HuH-7 (cell line): ENCODE results near the gene BBC3.
"Not testable (repeated sequence)": the region's sequence is repeated elsewhere in the genome, so short reads cannot be mapped to it uniquely, and the experiment has no call there.

Experiments
- DNase-seq: peaks from one replicate; pipeline ENCODE4 v3.0.0; 2011; ENCODE audit warnings: low spot score

The BBC3 gene, protein sequence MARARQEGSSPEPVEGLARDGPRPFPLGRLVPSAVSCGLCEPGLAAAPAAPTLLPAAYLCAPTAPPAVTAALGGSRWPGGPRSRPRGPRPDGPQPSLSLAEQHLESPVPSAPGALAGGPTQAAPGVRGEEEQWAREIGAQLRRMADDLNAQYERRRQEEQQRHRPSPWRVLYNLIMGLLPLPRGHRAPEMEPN

GRCh38 chr19:47230921-47231214, at the start of gene BBC3:
Gene BBC3 (minus strand): TSS chr19:47231199. CDS start chr19:47228431, 2,768 bp downstream.
- no peak for DNase-seq

DNA sequence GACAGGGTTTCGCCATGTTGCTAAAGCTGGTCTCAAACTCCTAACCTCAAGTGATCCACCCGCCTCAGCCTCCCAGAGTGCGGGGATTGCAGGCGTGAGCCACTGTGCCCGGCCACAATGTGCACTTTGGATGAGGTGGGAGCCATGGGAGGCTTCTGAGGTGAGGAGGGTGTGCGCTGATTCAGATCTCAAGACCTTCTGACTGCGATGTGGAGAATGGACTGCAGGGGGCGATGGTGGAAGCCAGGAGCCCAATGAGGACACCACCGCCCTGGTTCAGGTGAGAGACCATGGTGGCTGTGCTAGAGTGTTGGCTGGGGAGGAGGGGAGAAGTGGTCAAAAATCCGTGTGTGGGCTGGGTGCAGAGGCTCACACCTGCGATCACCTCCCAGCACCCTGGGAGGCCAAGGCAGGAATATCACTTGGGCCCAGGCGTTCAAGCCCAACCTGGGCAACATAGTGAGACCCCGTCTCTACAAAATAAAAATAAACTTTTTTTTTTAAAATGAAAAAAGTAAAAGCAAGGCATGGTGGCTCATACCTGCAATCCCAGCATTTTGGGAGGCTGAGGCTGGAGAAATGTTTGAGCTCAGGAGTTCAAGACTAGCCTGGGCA, 49.3 kb upstream of the BBC3 start:
- DNase-seq, result peak; percentile 64

DNA sequence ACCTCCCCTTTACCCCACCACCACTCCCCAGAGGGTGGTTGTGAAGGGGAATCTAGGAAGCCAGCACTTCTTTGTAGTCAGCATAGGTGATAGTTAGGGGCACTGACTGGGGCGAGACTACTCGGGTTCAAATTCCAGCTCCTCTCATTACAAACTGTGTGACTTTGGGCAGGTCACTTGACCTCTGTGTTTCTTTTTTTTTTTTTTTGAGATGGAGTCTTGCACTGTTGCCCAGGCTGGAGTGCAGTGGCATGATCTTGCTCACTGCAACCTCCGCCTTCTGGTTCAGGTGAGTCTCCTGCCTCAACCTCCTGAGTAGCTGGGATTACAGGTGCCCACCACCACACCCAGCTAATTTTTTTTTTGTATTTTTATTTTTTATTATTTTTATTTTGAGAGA, 45.5 kb upstream of the BBC3 start:
- not testable (repeated sequence) for DNase-seq

- no peak for DNase-seq
These were observed 44.9 kb upstream of the BBC3 start for GRCh38 chr19:47275791-47276461.

DNA sequence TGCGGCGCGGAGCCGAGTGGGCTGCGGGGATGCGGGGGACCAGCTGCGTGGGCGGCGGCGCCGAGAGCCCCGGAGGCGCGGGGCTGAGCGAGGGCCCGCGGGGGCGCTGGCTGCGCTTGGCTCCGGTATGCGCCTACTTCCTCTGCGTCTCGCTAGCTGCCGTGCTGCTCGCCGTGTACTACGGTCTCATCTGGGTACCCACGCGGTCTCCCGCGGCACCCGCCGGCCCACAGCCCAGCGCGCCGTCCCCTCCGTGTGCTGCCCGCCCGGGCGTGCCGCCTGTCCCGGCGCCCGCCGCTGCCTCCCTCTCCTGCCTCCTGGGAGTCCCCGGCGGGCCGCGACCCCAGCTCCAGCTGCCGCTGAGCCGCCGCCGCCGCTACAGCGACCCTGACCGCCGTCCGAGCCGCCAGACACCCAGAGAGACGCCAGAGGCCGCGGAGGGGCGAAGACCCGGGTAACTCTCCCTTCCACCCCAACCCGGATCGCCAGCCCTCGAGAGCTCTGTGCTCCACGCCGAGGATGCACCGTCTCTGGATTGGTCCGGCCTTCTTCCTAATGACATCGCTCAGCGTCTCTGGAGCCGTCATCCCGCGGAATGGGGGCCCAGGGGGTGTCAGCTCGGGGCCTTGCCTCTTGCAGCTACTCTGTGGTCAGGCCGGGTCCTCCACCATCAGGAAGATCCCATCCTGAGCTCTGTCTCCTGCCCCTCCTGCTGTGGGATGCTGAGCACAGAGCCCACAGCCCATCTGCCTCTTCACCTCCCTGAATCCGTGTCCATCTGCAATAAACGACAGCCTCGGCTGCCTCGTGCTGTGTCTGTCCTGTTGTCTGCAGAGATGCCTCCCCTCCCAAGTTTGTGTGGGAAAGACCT, 44.1 kb upstream of the BBC3 start:
- no peak for DNase-seq

- DNase-seq, result peak; percentile 91
These were observed 43.3 kb upstream of the BBC3 start, which contains the start of gene INAFM1 for GRCh38 chr19:47274071-47274890. Gene INAFM1 (plus strand): TSS chr19:47274885. CDS start chr19:47274920, 35 bp downstream.

GRCh38 chr19:47273313-47274070, 42.5 kb upstream of the BBC3 start:
- DNase-seq, result peak; percentile 97

- DNase-seq, result peak; percentile 59
These were observed 41.7 kb upstream of the BBC3 start for GRCh38 chr19:47272448-47273312.

GRCh38 chr19:47271949-47272348, 41.0 kb upstream of the BBC3 start:
- no peak for DNase-seq

DNA sequence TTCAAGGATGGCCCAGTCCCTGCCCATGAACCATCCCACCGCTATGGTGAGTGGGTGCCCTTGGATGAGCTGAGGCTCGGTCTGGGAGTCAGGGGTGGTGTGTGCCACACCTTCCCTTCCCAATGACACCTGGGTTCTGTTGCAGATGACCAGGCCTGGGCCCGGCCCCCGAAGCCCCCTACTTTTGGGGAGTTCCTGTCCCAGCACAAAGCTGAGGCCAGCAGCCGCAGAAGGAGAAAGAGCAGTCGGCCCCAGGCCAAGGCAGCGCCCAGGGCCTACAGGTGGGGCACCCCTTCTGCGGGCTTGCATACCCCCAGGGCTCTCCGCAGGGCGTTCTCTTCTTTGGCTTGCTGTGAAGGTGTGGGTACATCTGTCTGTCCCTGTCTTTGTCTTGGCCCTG, 39.4 kb upstream of the BBC3 start:
- no peak for DNase-seq

- DNase-seq, result no peak
These were observed 38.6 kb upstream of the BBC3 start for GRCh38 chr19:47269596-47269995.

DNA sequence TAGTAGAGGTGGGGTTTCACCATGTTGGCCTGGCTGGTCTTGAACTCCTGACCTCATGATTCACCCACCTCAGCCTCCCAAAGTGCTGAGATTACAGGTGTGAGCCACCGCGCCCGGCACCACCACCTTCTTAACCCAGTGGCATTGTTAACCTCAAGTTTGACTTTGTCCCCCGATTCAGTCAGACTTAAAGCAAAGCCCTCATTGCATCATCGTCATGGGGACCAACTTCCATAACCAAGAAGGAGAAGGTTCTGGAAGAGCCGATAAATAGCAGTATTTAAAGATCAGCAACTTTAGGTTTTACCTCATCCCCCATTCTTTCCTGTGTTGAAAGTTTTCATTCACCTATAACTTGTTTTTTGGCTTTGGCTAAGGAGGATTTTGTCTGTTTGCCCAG, 37.0 kb upstream of the BBC3 start:
- DNase-seq, result no peak

GRCh38 chr19:47267350-47267759, 36.4 kb upstream of the BBC3 start:
- no peak for DNase-seq

DNA sequence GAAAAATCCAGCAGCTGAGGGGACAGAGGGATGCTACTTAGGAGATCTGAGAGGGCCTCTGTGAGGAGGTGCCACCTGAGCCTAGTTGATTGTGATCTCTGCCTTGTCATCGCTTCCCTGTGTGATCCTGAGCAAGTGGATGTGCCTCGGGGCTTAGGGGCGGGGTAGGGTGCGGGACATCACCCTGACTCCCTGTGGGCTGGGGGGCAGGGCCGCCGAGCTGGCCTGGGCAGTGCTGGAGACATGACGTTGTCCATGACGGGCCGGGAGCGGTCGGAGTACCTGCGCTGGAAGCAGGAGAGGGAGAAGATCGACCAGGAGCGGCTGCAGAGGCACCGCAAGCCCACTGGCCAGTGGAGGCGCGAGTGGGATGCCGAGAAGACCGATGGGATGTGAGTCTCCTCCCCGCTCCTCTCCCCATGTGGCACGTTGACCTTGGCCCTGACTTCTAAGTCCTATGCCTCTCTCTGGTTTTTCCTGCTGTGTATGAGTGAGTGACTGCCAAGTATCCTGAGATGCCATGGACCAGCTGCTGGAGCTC, 35.5 kb upstream of the BBC3 start:
- no peak for DNase-seq

DNA sequence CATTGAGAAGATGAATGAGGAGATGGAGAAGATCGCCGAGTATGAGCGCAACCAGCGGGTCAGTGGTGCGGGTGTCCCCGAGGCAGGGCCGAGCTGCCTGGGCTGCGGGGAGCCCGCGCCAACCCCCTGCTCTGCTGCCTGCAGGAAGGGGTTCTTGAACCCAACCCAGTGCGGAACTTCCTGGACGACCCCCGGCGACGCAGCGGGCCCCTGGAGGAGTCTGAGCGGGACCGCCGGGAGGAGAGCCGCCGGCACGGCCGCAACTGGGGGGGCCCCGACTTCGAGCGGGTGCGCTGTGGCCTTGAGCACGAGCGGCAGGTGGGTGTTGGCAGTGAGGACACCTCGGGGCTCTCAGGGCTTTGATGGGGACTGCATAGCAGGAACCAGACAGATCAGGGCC, 33.6 kb upstream of the BBC3 start:
- no peak for DNase-seq

GRCh38 chr19:47261946-47262793, 31.2 kb upstream of the BBC3 start:
- not testable (repeated sequence) for DNase-seq

DNA sequence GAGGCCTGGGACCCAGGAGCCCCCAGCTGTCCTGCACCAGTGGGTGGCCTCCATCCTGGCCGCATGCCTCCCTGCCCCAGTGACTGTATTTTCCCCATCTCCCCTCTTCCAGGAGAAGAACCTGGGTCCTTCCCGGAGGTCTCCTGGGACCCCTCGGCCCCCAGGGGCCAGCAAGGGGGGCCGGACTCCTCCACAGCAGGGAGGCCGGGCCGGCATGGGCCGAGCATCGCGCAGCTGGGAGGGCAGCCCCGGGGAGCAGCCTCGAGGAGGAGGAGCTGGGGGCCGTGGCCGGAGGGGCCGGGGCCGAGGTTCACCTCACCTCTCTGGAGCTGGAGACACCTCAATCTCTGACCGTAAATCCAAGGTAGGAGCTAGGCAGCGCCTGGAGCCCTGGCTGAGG, 29.5 kb upstream of the BBC3 start:
- no peak for DNase-seq

- DNase-seq, result no peak
These were observed 28.0 kb upstream of the BBC3 start for GRCh38 chr19:47258895-47259555.
